HG03469 (cell line): ENCODE measurements around the gene THADA.
"Not testable (repeated sequence)": the region's sequence is repeated elsewhere in the genome, so short reads cannot be mapped to it uniquely, and the experiment has no call there.

Experiments
- ATAC-seq: cut with Tn5 transposase; IDR thresholded peaks from one replicate; pipeline ENCODE4 v1.9.1; 2021; ENCODE audit warnings: mild to moderate bottlenecking, moderate library complexity, moderate number of reproducible peaks; ENCODE audit not compliant: unreplicated experiment

The THADA gene

GRCh38 chr2:43467891-43468290, 127.9 kb downstream of the THADA start:
- ATAC-seq: no peak

DNA sequence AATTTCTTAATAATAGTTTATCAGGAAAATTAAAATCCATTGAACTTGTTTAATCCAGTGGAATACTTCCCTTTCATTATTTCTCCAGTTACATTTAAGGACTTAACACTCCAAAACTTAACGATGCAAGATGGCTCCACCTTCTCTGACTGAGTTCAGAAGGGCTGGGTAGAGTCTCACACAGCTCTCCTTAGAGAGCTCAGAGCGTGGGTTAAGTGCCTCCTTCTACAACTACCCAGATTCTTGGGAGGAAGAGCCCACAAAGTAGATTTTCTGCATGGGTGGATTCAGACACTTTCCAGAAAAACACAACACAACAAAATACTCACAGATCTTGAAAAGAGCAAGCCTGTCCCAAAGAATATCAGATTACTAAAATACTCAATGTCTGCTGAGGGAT, 130.6 kb downstream of the THADA start:
- no peak for ATAC-seq

DNA sequence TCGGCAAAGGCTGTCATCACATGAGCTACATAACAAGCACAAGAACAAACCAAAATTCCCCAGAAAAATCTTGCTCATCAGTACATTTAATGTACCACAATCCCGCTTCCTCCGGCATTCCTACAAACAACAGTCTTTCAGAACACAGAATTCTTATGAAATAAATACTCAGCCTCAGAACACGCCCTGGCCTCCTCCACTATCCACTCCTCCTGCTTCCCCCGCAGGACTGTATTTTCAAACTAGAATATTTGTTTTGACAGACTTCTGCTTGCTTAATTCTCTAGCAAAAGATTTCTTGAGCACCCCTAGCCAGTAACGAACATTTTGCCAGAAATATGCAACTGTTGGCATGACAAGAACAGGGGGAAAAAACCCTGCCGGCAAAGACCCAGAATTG, 131.2 kb downstream of the THADA start:
- no peak for ATAC-seq

- no peak for ATAC-seq
Measured at GRCh38 chr2:43462866-43463641, 132.8 kb downstream of the THADA start.

GRCh38 chr2:43461453-43462073, 134.3 kb downstream of the THADA start:
- peak; percentile 87 for ATAC-seq

DNA sequence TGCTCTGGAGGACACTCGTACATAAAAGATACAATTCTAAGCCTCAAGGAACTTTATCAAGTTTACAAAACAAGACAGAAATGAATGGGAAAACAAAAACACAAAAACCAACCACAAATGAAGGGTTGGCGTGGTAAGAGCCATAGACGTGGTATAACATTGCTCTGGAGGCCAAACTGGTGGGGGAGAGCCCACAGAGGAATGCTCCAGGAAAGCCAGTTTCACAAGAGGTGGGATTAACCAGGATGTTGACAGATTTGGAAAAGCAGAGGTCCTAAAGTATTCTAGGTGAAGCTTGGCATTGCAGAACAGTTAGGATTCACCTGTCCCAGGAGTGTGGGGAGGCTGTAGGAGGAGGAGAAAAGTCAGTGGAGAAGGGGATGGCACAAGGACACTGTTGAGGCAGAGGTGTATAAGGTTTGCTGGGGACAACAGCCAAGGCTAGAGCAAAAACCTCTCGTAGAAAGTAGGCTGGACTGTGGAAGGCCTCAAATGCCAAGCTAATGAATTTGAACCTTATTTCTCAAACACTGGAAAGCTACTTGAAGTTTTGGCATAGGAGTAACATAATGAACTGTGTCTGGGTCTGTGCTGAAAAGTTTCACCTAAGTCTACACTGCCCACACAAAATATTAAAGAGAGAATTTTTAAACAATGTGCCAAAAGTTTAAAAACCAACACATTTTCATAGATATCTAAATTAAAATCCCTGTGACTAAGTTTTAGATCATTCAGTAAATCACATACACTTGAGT, 135.1 kb downstream of the THADA start:
- ATAC-seq: no peak

DNA sequence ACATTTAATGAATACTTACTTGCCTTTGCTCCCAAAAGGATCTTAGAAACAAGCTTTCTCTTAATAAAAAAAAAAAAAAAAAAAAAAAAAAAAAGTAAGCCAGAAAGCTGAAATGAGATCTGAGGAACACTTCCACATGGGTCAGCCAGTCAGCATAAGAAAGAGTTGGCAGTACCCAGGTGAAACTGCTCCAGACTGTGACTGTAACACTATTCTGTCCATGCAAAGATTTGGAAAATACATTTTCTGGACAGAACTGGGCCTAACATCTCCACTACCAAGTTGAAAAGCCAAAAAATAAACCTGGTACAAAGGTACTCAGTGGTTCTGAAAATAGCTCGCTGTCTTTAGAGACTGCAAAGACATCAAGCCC, 135.7 kb downstream of the THADA start:
- ATAC-seq: no peak

DNA sequence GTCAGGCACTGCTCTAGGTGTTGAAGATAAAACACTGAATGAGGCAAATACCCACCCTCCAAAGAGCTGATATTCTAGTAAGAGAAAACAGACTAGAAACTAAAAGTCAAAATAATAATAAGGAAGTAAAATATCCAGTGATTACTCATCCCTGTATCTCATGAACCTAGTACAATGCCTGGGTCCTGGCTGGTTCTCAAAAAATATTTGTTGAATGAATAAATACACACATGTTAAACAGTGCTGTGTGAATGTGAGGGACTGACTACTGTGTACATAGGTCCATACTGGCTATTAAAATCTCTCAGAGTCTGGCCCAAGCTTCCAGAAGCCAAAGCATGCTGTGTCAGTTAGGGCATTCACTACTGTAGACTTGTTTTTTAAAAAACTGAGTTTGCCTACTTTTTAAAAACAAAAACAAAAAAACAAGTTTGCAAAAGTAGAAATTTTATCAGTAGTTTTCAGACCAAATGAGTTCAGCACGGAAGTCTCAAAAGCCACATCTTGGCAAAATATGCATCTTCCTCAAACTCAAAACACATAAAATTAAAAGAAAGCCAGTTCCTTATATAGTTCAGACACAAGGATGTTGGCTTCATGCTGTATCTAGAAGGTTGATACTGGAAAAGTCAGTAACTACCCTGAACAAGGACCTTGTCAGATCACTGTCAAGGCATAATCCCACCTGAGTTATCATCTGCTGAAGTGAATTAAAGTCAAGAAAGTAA, 136.2 kb downstream of the THADA start:
- no peak for ATAC-seq

- ATAC-seq: no peak
Measured at GRCh38 chr2:43458014-43458628, 137.7 kb downstream of the THADA start.

- no peak for ATAC-seq
Measured at GRCh38 chr2:43455731-43456642, 139.9 kb downstream of the THADA start.

DNA sequence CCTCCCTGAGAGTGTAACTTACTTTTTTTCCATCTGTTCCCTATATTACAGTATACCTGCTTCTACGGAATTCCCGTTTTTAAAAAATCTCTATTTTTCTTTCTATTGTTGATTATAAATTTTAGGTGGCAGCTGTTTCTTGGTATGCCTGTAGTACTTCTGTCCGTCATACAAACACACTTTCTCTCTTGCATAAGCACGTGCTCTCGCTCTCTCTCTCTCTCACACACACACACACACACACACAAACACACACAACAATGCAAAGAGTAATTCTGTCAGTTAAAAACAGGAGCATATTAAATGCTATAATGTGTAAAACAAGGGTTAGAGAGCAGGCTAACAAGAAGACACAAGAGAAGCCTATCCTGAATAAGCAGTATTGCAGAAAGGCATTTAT, 140.5 kb downstream of the THADA start:
- no peak for ATAC-seq

GRCh38 chr2:43454791-43455190, 141.0 kb downstream of the THADA start:
- ATAC-seq: no peak

- no peak for ATAC-seq
Measured at GRCh38 chr2:43453179-43454170, 142.4 kb downstream of the THADA start.

DNA sequence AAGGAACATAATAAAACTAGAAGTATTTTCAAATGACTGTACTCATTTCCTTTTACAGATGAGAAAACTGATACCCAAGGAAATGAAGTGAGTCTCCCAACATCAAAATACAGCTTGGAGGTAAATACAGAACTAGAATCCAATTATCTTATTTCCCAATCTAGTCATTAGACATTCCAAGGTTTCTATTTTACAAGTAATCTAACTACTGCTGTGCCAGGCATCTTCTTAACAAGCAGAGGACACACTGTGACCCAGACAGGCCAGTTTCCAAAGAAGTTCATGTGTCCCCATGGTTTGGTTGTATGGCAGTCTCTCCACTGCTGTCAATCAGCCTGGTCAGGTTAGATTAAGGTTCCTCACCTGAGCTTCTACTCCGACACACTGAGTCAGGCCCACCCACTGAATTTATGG, 143.5 kb downstream of the THADA start:
- ATAC-seq: no peak

GRCh38 chr2:43450617-43451016, 145.2 kb downstream of the THADA start:
- ATAC-seq: no peak

- no peak for ATAC-seq
Measured at GRCh38 chr2:43448822-43449110, 147.1 kb downstream of the THADA start.

DNA sequence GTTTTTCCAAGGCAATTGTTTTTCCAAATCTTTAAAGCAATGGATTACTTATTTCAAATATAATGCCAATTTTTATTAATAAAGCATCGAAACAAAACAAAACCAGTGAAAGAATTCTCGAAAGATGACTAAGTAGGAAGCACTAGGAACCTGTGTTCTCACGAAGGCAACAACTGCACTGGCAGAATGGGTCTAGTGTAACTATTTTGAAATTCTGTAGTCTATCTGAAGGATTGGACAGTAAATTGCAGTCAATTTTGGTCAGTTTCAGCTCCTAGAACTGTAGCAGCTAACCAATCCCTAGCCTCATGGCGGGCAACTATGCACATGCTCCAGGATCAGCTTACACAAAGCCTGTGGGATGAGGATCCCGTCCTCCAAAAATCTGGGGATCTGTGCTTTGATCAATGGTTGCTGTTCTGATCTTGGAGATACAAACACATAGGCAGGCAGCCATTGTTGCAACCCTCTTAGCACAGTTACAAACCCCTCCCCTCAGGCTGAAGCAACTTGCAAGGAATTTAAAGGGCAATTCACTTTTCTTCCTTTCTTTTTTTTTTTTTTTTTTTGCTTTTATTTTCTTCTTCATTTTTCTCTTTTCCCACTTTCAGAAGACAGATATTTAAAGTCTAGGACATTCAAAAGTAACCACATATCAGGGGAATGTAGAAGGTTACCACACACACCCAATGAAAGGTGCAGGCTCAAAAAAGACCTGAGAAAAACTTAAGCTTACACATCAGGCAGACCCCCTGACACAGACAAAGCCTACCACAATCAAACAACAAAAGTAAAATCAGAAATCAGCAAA, 147.6 kb downstream of the THADA start:
- ATAC-seq: no peak

- ATAC-seq: not testable (repeated sequence)
Measured at GRCh38 chr2:43446755-43447154, 149.1 kb downstream of the THADA start.
